H1 (cell line): Measurements from ENCODE around the gene RGS9. TPM values are rescaled to one million over a fixed set of nuclear protein-coding genes. Genes with fewer than 3 reads are reported as not detected.

Experiments used
- CTCF ChIA-PET: fragments of 300-600 bp; sonication (Branson Sonifier 250); formaldehyde crosslinking; loops from one replicate; lab custom pipeline; 2021; ENCODE audit not compliant: partially characterized antibody; lab: Charles Lee
- POLR2A ChIA-PET: fragments of 300-600 bp; sonication (Branson Sonifier 250); formaldehyde crosslinking; loops from one replicate; lab custom pipeline; 2021; ENCODE audit warnings: inconsistent platforms; ENCODE audit not compliant: partially characterized antibody; lab: Charles Lee
- DNase-seq, 2 experiments: peaks; one replicate each; pipeline versions ENCODE4 v3.0.0 to v3.0.0-alpha.2; 2010 to 2022; ENCODE audit warnings: low spot score in 2 of 2, low read depth in 1 of 2, mixed read lengths in 1 of 2
- FAIRE-seq: peaks from 2 replicates; lab custom pipeline; 2011; peaks lifted over from hg19 to GRCh38; lab: Jason Lieb, UNC
- H2AFZ ChIP-seq: 2 replicates; pipeline ENCODE4 v1.8.1; 2012; ENCODE audit warnings: low read length, inconsistent platforms
- H2AK5ac ChIP-seq: 2 replicates; pipeline ENCODE4 v1.6.1; 2013; ENCODE audit warnings: low read depth, low read length
- H2BK120ac ChIP-seq: replicated peaks from 2 replicates; pipeline ENCODE3; 2013; ENCODE audit warnings: low read depth, low read length, inconsistent platforms
- H2BK12ac ChIP-seq: 2 replicates; pipeline ENCODE4 v1.6.1; 2013; ENCODE audit warnings: low read depth, low read length
- H2BK15ac ChIP-seq: 2 replicates; pipeline ENCODE4 v1.6.1; 2013; ENCODE audit warnings: low read length
- H2BK20ac ChIP-seq: 2 replicates; pipeline ENCODE4 v1.6.1; 2013; ENCODE audit warnings: low read length
- H2BK5ac ChIP-seq: 2 replicates; pipeline ENCODE4 v1.6.1; 2013; ENCODE audit warnings: low read depth, low read length
- H3K14ac ChIP-seq: 2 replicates; pipeline ENCODE4 v1.6.1; 2013; ENCODE audit warnings: inconsistent platforms; ENCODE audit not compliant: insufficient read length
- H3K18ac ChIP-seq: 2 replicates; pipeline ENCODE4 v1.6.1; 2013; ENCODE audit warnings: low read length; ENCODE audit errors: extremely low read depth
- H3K23ac ChIP-seq: 2 replicates; pipeline ENCODE4 v1.6.1; 2013; ENCODE audit warnings: inconsistent platforms; ENCODE audit not compliant: insufficient read length
- H3K23me2 ChIP-seq: 2 replicates; pipeline ENCODE4 v1.6.1; 2013; ENCODE audit warnings: low read depth, low read length
- H3K27ac ChIP-seq: 2 replicates; pipeline ENCODE4 v1.6.1; 2011; ENCODE audit warnings: low read depth, low read length, inconsistent platforms
- H3K27me3 ChIP-seq, 4 experiments: replicated peaks in 1 of 4; 1 replicate in 1 of 4; 2 replicates in 3 of 4; pipeline versions ENCODE4 v1.6.1 to v1.8.1; 2011 to 2013; ENCODE audit warnings: low read length in 3 of 4, mild to moderate bottlenecking in 3 of 4, inconsistent platforms in 2 of 4, mixed read lengths in 2 of 4, moderate library complexity in 1 of 4; ENCODE audit not compliant: control insufficient read depth in 3 of 4, insufficient read depth in 3 of 4; ENCODE audit errors: extremely low read depth in 1 of 4
- H3K36me3 ChIP-seq, 4 experiments: 2 replicates each; pipeline versions ENCODE4 v1.6.1 to v1.8.1; 2011 to 2013; ENCODE audit warnings: mild to moderate bottlenecking in 4 of 4, low read length in 3 of 4, moderate library complexity in 2 of 4, control low read depth in 1 of 4, inconsistent platforms in 1 of 4; ENCODE audit not compliant: insufficient read depth in 4 of 4, control insufficient read depth in 2 of 4
- H3K4ac ChIP-seq: replicated peaks from 2 replicates; pipeline ENCODE3; 2013; ENCODE audit warnings: low read length, low read depth, mixed read lengths, inconsistent platforms; ENCODE audit not compliant: insufficient read length
- H3K4me1 ChIP-seq, 4 experiments: replicated peaks in 1 of 4; 1 replicate in 1 of 4; 2 replicates in 3 of 4; pipeline versions ENCODE4 v1.6.1 to v1.8.1; 2011 to 2013; ENCODE audit warnings: low read length in 3 of 4, inconsistent platforms in 2 of 4, mixed read lengths in 1 of 4; ENCODE audit not compliant: insufficient read depth in 4 of 4, control insufficient read depth in 3 of 4
- H3K4me2 ChIP-seq, 2 experiments: 2 replicates each; pipeline versions ENCODE4 v1.6.1 to v1.8.1; 2011 to 2013; ENCODE audit warnings: low read depth in 2 of 2, low read length in 2 of 2, control low read depth in 1 of 2, inconsistent platforms in 1 of 2, mild to moderate bottlenecking in 1 of 2; ENCODE audit not compliant: insufficient read depth in 1 of 2
- H3K4me3 ChIP-seq, 4 experiments: fragments of 200-600, 300-600 bp in 1 of 4; sonication (generic), shearing (Covaris generic), sonication (Bioruptor Twin) in 1 of 4; 2 replicates each; pipeline versions ENCODE4 v1.5.1 to v1.8.1; 2011 to 2016; ENCODE audit warnings: low read length in 4 of 4, low read depth in 3 of 4, control low read depth in 2 of 4, inconsistent platforms in 2 of 4, mild to moderate bottlenecking in 2 of 4, mixed read lengths in 1 of 4, moderate library complexity in 1 of 4; ENCODE audit not compliant: insufficient read depth in 2 of 4; ENCODE audit errors: extremely low read depth in 1 of 4
- H3K56ac ChIP-seq: replicated peaks from 2 replicates; pipeline ENCODE3; 2013; ENCODE audit warnings: low read depth, mild to moderate bottlenecking, mixed read lengths, low read length, inconsistent platforms; ENCODE audit not compliant: insufficient read length
- H3K79me1 ChIP-seq: 2 replicates; pipeline ENCODE4 v1.6.1; 2013; ENCODE audit warnings: low read depth, low read length, control low read depth
- H3K79me2 ChIP-seq, 2 experiments: 2 replicates each; pipeline versions ENCODE4 v1.6.1 to v1.8.1; 2012 to 2013; ENCODE audit warnings: low read length in 2 of 2, mild to moderate bottlenecking in 2 of 2, inconsistent platforms in 1 of 2; ENCODE audit not compliant: insufficient read depth in 2 of 2, control insufficient read depth in 1 of 2
- H3K9ac ChIP-seq, 4 experiments: replicated peaks in 1 of 4; 1 replicate in 1 of 4; 2 replicates in 3 of 4; pipeline versions ENCODE4 v1.6.1 to v1.8.1; 2011 to 2013; ENCODE audit warnings: low read depth in 3 of 4, low read length in 3 of 4, control low read depth in 2 of 4, mild to moderate bottlenecking in 2 of 4, moderate library complexity in 2 of 4, inconsistent platforms in 1 of 4; ENCODE audit errors: extremely low read depth in 1 of 4
- H3K9me3 ChIP-seq, 2 experiments: 2 replicates each; pipeline versions ENCODE4 v1.6.1 to v1.8.1; 2012 to 2013; ENCODE audit warnings: mild to moderate bottlenecking in 2 of 2, moderate library complexity in 2 of 2, control low read depth in 1 of 2, inconsistent platforms in 1 of 2, low read depth in 1 of 2, low read length in 1 of 2, mixed read lengths in 1 of 2; ENCODE audit not compliant: insufficient read depth in 2 of 2
- H4K20me1 ChIP-seq, 2 experiments: replicated peaks in 1 of 2; 2 replicates each; pipeline versions ENCODE3 to v1.8.1; 2011 to 2013; ENCODE audit warnings: inconsistent platforms in 2 of 2, low read length in 2 of 2, mild to moderate bottlenecking in 1 of 2; ENCODE audit not compliant: insufficient read depth in 2 of 2, control insufficient read depth in 1 of 2
- H4K5ac ChIP-seq: 2 replicates; pipeline ENCODE4 v1.6.1; 2013; ENCODE audit warnings: low read length, low read depth, mixed read lengths, inconsistent platforms; ENCODE audit not compliant: insufficient read length
- H4K8ac ChIP-seq: 2 replicates; pipeline ENCODE4 v1.8.0; 2013; ENCODE audit warnings: mild to moderate bottlenecking, moderate library complexity, low read length, inconsistent platforms; ENCODE audit not compliant: insufficient read depth; ENCODE audit errors: extremely low read depth
- H4K91ac ChIP-seq: replicated peaks from 2 replicates; pipeline ENCODE3; 2013; ENCODE audit warnings: low read length, mixed read lengths, inconsistent platforms; ENCODE audit not compliant: insufficient read length
- BRCA1 ChIP-seq: IDR thresholded peaks from 2 replicates; pipeline ENCODE4 v1.6.1; 2012; ENCODE audit warnings: low read depth, low read length, improper control_type of control experiment
- GABPA ChIP-seq: IDR thresholded peaks from 2 replicates; pipeline ENCODE4 v1.6.1; 2011; ENCODE audit warnings: mild to moderate bottlenecking, low read length, moderate library complexity, borderline replicate concordance; ENCODE audit not compliant: insufficient read depth
- GTF2F1 ChIP-seq: IDR thresholded peaks from 2 replicates; pipeline ENCODE4 v1.6.1; 2012; ENCODE audit warnings: low read depth, low read length, improper control_type of control experiment, borderline replicate concordance
- KDM1A ChIP-seq: fragments of 200-600, 300-600 bp; sonication (generic); IDR thresholded peaks from 2 replicates; pipeline ENCODE4 v1.7.1; 2016; ENCODE audit warnings: mild to moderate bottlenecking, low read length, borderline replicate concordance
- POLR2A ChIP-seq, 2 experiments: IDR thresholded peaks; 1 replicate in 1 of 2; 2 replicates in 1 of 2; pipeline ENCODE4 v1.6.1; 2011; ENCODE audit warnings: low read depth in 2 of 2, low read length in 2 of 2, mild to moderate bottlenecking in 2 of 2; ENCODE audit errors: control extremely low read depth in 1 of 2
- POLR2AphosphoS5 ChIP-seq: IDR thresholded peaks from 2 replicates; pipeline ENCODE4 v1.6.1; 2011; ENCODE audit warnings: low read depth, low read length
- RFX5 ChIP-seq: IDR thresholded peaks from 2 replicates; pipeline ENCODE4 v1.6.1; 2011; ENCODE audit warnings: low read depth, low read length, improper control_type of control experiment, borderline replicate concordance
- SAP30 ChIP-seq: fragments of 300-600 bp; sonication (generic); IDR thresholded peaks from 2 replicates; pipeline ENCODE4 v1.7.1; 2012; ENCODE audit warnings: low read length, moderate library complexity, mild to moderate bottlenecking, inconsistent platforms; ENCODE audit not compliant: insufficient read depth, insufficient replicate concordance
- SP4 ChIP-seq: IDR thresholded peaks from 2 replicates; pipeline ENCODE4 v1.6.1; 2012; ENCODE audit warnings: low read length, inconsistent platforms
- WGBS, 2 experiments: shearing (Covaris generic) in 1 of 2; methylation state at CpG; one replicate each; pipeline versions ENCODE4 v1.1.6 to v1.1.7; 2013 to 2015; ENCODE audit warnings: low lambda C conversion rate in 2 of 2, mixed read lengths in 2 of 2, inconsistent platforms in 1 of 2, low coverage in 1 of 2, missing lambda C conversion rate in 1 of 2; ENCODE audit not compliant: insufficient replicate concordance in 2 of 2, insufficient coverage in 1 of 2, insufficient read length in 1 of 2; ENCODE audit errors: extremely low coverage in 1 of 2, missing lambda C conversion rate in 1 of 2; 5-methylcytosine and 5-hydroxymethylcytosine counted together
- polyA plus RNA-seq, 7 experiments: library from polyadenylated mRNA; depleted of rRNA in 3 of 7; stranded (reverse) in 5 of 7; unstranded in 2 of 7; fragments of >200 nt in 5 of 7; fragments of 200-250 nt in 2 of 7; gene quantifications; 1 replicate in 5 of 7; 2 replicates in 1 of 7; 4 replicates in 1 of 7; pipeline versions ENCODE4 v1.2.1 to v1.2.3, GENCODE V29; 2011 to 2013; ENCODE audit warnings: missing spikeins in 2 of 7, mixed read lengths in 2 of 7
- total RNA-seq: library from RNA; stranded (reverse); fragmentation: NEBNext Ultra II Directional; extraction: Animal tissue kit (Norgen Biotek cat#: 25700); gene quantifications from 2 replicates; pipeline ENCODE4 v1.2.1, GENCODE V29; 2021
- TF ChIP-seq, protein P1 (sequence below): IDR thresholded peaks from 2 replicates; pipeline ENCODE4 v1.6.1; 2012; ENCODE audit warnings: low read length, inconsistent platforms
- TF ChIP-seq, protein P2 (sequence below): IDR thresholded peaks from 2 replicates; pipeline ENCODE4 v1.6.1; 2012; ENCODE audit warnings: inconsistent platforms

RGS9 gene
- total and polyA plus RNA-seq, 2 of the 8 experiments (the other 6 are each of a cell fraction or from before 2014, with no cell fraction given): 8.9 to 20.5 TPM

DNA sequence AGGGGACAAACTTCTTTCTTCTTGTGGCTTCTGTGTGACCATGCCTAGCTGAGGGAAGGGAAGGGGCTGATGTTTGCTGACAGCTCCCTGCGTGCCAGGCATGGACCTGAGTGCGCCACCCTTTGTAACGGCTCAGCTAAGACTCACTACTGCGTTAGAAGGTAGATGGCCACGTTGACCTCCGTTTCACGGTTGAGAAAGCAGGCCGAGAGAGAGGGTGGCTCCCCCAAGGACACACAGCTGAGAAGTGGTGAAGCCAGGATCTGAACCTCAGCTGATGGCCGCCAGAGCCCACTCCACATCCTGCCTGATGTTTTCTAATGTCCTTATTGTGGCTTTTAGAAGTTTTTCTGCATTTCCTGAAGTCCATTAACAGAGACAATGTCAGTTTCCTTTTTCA is 45.1 kb downstream of the RGS9 start:
- Histone ChIP-seq H2AK5ac (peak overlapping the region; percentile 84; the same call in 1 of the 2 replicates), H3K9ac (no peak overlapping the region), H2BK20ac (peak overlapping the region; percentile 49; the same call in 1 of the 2 replicates), H2AFZ (no peak overlapping the region), H3K4ac (peak overlapping the region; percentile 96), H2BK5ac (peak overlapping the region; percentile 72; the same call in 1 of the 2 replicates), H3K27me3 (no peaks in the 10 kb centered on the region), H3K14ac (no peak overlapping the region), H2BK120ac (peak overlapping the region; percentile 69), H3K4me3 (no peak overlapping the region), H3K23ac (no peak overlapping the region), H2BK15ac (peak overlapping the region; percentile 92; the same call in 1 of the 2 replicates), H3K36me3 (no peaks in the 10 kb centered on the region), H3K79me2 (no peaks in the 10 kb centered on the region), H3K4me2 (no peak overlapping the region), H3K27ac (no peak overlapping the region), H3K23me2 (peaks cover 2% of the 10 kb centered on the region; the same call in 1 of the 2 replicates), H4K91ac (peak overlapping the region; percentile 97), H3K79me1 (no peaks in the 10 kb centered on the region), H2BK12ac (peak overlapping the region; percentile 97), H3K9me3 (no peaks in the 10 kb centered on the region), H3K4me1 (peaks cover 6 to 18% (median 14%) of the 10 kb centered on the region in 4 experiments), H3K18ac (0 out of 2 replicates have a peak overlapping the region, but pooled peaks have one; percentile 34), H4K20me1 (no peaks in the 10 kb centered on the region), H3K56ac (no peak overlapping the region), H4K5ac (no peak overlapping the region), H4K8ac (no peak overlapping the region)
- DNase-seq: no peak
- ChIA-PET POLR2A (interaction anchor here (0.8 to 1.1 kb wide), 2 partner anchors 9 to 60 kb away, joined by 3 read pairs; no protein-coding TSS in a partner anchor), CTCF (interaction anchor here (0.8 to 1.7 kb wide), 3 partner anchors 10 to 78 kb away, joined by 3 read pairs; no protein-coding TSS in a partner anchor)
- 90% methylated on average over 9 of the region's 9 CpGs; no CpG with 5 or more reads in 1 of the 2 experiments for WGBS, 2 experiments
- no peak for FAIRE-seq
- TF ChIP-seq KDM1A (no peak), RFX5 (no peak), POLR2A (IDR thresholded peaks at IDR 0.05; ENCODE audit: control extremely low read depth in 1 of 2, low read depth in 2 of 2, low read length in 2 of 2) (no peak; a peak in 1 of 3 replicates), POLR2AphosphoS5 (no peak), SAP30 (no peak), BRCA1 (no peak), SP4 (no peak), GABPA (no peak), GTF2F1 (no peak)
- TF ChIP-seq, protein P1, sequence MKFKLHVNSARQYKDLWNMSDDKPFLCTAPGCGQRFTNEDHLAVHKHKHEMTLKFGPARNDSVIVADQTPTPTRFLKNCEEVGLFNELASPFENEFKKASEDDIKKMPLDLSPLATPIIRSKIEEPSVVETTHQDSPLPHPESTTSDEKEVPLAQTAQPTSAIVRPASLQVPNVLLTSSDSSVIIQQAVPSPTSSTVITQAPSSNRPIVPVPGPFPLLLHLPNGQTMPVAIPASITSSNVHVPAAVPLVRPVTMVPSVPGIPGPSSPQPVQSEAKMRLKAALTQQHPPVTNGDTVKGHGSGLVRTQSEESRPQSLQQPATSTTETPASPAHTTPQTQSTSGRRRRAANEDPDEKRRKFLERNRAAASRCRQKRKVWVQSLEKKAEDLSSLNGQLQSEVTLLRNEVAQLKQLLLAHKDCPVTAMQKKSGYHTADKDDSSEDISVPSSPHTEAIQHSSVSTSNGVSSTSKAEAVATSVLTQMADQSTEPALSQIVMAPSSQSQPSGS: no peak
- TF ChIP-seq, protein P2, sequence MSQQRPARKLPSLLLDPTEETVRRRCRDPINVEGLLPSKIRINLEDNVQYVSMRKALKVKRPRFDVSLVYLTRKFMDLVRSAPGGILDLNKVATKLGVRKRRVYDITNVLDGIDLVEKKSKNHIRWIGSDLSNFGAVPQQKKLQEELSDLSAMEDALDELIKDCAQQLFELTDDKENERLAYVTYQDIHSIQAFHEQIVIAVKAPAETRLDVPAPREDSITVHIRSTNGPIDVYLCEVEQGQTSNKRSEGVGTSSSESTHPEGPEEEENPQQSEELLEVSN: no peak
